Adipocyte (in vitro differentiated cells): ENCODE data around the gene PLB1.

ENCODE experiments used
- DNase-seq: peaks from one replicate; pipeline ENCODE4 v3.0.0-alpha.2; 2015; ENCODE audit warnings: low read depth
- H3K27me3 ChIP-seq: replicated peaks from 2 replicates; pipeline ENCODE4 v1.7.0; 2013; ENCODE audit warnings: mild to moderate bottlenecking, low read length, moderate library complexity; ENCODE audit not compliant: control insufficient read depth, insufficient read depth
- H3K36me3 ChIP-seq: 2 replicates; pipeline ENCODE4 v1.7.0; 2013; ENCODE audit warnings: low read length, mild to moderate bottlenecking, moderate library complexity; ENCODE audit not compliant: control insufficient read depth, insufficient read depth, severe bottlenecking
- H3K4me1 ChIP-seq: 2 replicates; pipeline ENCODE4 v1.7.0; 2013; ENCODE audit warnings: mild to moderate bottlenecking, low read length, moderate library complexity; ENCODE audit not compliant: control insufficient read depth, insufficient read depth
- H3K4me3 ChIP-seq: 2 replicates; pipeline ENCODE4 v1.7.0; 2013; ENCODE audit warnings: mild to moderate bottlenecking, low read length, moderate library complexity
- H3K9ac ChIP-seq: 2 replicates; pipeline ENCODE4 v1.7.0; 2013; ENCODE audit warnings: mild to moderate bottlenecking, low read length, moderate library complexity
- H3K9me3 ChIP-seq: 2 replicates; pipeline ENCODE4 v1.7.0; 2013; ENCODE audit warnings: mild to moderate bottlenecking, low read length, moderate library complexity; ENCODE audit not compliant: control insufficient read depth

Gene PLB1

GRCh38 chr2:28635191-28635611 lies 139.3 kb downstream of the PLB1 start:
- peak; percentile 59 for DNase-seq
- Histone ChIP-seq H3K27me3 (no peaks in the 10 kb centered on the region), H3K9ac (peak overlapping the region; percentile 18), H3K36me3 (no peaks in the 10 kb centered on the region), H3K9me3 (no peaks in the 10 kb centered on the region), H3K4me3 (no peak overlapping the region), H3K4me1 (peaks cover 34% of the 10 kb centered on the region)

DNA sequence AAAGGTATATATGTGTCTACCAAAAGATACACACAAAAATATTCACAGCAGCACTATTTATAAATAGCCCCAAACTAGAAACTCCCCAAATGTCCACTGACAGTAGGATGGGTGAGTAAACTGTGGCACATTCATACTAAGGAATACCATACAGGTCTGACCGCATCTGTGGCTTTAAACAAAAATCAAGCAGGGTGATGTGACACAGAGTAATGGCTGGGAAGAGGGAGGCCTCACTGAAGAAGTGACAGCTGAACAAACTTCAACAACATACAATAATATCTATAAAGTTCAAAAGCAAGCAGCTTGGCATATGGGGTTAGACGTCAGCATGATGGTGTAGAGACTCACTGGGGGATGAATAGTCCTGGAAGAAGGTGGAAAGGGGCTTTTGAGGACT lies 140.6 kb downstream of the PLB1 start:
- no peak overlapping the region for H3K9ac ChIP-seq
- H3K9me3 ChIP-seq, result no peaks in the 10 kb centered on the region
- H3K4me1 ChIP-seq, result peaks cover 34% of the 10 kb centered on the region
- DNase-seq, result no peak
- no peaks in the 10 kb centered on the region for H3K27me3 ChIP-seq
- H3K4me3 ChIP-seq, result no peak overlapping the region
- no peaks in the 10 kb centered on the region for H3K36me3 ChIP-seq

GRCh38 chr2:28637066-28638047 lies 141.5 kb downstream of the PLB1 start:
- Histone ChIP-seq H3K9ac (no peak overlapping the region), H3K36me3 (no peaks in the 10 kb centered on the region), H3K4me1 (peaks cover 34% of the 10 kb centered on the region), H3K4me3 (no peak overlapping the region), H3K9me3 (no peaks in the 10 kb centered on the region), H3K27me3 (no peaks in the 10 kb centered on the region)
- no peak for DNase-seq

DNA sequence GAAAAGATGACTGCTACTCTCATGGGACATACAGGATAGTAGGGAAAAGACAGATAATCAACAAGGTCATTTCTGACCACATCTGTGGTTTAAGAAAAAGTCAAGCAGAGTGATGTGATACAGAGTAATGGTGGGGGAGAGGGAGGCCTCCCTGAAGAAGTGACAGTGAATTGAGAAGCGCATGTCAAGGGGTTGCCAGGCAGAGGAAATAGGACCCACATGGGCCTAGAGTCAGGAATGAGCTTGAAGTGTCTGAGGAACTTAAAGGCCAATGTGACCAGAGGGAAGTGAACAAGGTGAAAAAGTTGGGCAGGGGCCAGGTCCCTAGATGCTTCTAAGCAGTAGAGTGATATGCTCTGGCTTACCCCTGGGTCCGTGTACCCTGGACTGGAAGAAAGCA lies 142.2 kb downstream of the PLB1 start:
- Histone ChIP-seq H3K36me3 (no peaks in the 10 kb centered on the region), H3K4me3 (no peak overlapping the region), H3K4me1 (peaks cover 34% of the 10 kb centered on the region), H3K9me3 (no peaks in the 10 kb centered on the region), H3K9ac (no peak overlapping the region), H3K27me3 (no peaks in the 10 kb centered on the region)
- no peak for DNase-seq

GRCh38 chr2:28639092-28639691 lies 143.3 kb downstream of the PLB1 start:
- Histone ChIP-seq H3K9me3 (no peaks in the 10 kb centered on the region), H3K9ac (no peak overlapping the region), H3K4me3 (no peak overlapping the region), H3K36me3 (no peaks in the 10 kb centered on the region), H3K4me1 (peaks cover 31% of the 10 kb centered on the region), H3K27me3 (no peaks in the 10 kb centered on the region)
- DNase-seq, result no peak

DNA sequence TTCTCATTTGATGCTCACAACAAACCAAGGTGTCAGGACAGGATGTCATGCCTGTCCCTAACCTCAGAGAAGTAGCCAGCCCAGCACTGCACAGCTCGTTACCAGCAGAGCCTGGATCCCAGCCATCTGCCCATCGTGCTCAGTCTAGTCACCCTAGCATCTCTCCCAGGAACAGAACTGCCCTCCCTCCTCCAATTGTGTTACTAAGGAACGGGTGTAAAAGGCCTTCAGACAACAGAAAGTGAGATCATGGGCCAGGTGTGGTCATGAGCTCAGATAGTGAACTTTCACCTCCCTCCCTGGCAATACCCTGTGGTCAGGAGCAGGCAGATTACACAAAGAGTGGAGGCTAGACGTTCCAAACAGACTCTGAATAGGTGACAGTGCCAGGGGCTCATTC lies 144.0 kb downstream of the PLB1 start:
- Histone ChIP-seq H3K27me3 (no peaks in the 10 kb centered on the region), H3K36me3 (no peaks in the 10 kb centered on the region), H3K4me3 (no peak overlapping the region), H3K9me3 (no peaks in the 10 kb centered on the region), H3K9ac (no peak overlapping the region), H3K4me1 (peaks cover 28% of the 10 kb centered on the region)
- no peak for DNase-seq

DNA sequence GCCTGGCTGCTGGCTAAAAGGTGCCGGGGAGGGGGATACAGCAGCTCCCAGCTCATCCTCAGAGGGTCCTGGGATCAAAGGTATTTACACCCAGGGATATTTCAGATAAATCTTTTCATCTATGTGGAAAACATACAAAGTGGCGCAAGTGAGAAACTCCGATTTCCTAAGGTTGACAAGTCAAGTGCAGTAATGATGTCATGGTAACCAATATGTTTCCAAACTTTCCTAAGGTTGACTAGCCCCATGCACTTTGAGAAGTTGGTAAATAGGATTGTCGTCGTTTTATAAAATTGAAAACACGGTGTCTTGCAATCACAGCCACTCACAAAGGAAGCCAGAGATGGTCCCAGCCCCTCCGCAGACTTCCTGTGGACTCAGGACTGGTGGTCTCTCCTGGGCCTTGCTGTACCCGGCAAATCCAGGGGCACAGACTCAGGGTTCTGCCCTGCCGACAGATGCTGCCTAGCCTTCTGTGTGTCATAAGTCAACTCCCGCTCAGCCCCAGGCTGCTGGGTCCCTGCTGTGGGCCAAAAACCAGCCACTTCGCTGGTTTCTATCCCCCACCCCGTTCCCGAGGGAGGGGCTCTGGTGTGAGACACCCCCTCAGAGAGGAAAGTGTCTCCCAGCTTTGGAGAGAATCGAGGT lies 144.5 kb downstream of the PLB1 start:
- Histone ChIP-seq H3K4me3 (no peak overlapping the region), H3K9ac (no peak overlapping the region), H3K4me1 (peaks cover 23% of the 10 kb centered on the region), H3K9me3 (no peaks in the 10 kb centered on the region), H3K27me3 (no peaks in the 10 kb centered on the region), H3K36me3 (no peaks in the 10 kb centered on the region)
- no peak for DNase-seq

GRCh38 chr2:28640908-28641300 lies 145.0 kb downstream of the PLB1 start:
- H3K4me1 ChIP-seq, result peaks cover 17% of the 10 kb centered on the region
- no peaks in the 10 kb centered on the region for H3K36me3 ChIP-seq
- no peak overlapping the region for H3K4me3 ChIP-seq
- no peak overlapping the region for H3K9ac ChIP-seq
- H3K9me3 ChIP-seq, result no peaks in the 10 kb centered on the region
- H3K27me3 ChIP-seq, result no peaks in the 10 kb centered on the region
- DNase-seq, result no peak

DNA sequence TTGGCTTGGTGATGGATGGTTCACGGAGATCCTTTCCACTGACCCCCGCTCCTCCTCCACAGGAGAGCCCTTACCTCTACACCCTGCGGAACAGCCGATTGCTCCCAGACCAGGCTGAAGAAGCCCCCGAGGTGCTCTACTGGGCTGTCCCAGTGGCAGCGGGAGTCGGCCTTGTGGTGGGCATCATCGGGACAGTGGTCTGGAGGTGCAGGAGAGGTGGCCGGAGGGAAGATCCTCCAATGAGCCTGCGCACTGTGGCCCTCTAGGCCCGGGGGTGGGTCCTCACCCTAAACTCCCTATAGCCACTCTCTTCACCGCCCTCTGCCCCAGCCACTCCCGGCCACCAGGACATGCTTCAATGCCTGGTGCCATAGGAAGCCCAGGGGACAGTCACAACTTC lies 146.9 kb downstream of the PLB1 start:
- no peaks in the 10 kb centered on the region for H3K9me3 ChIP-seq

GRCh38 chr2:28643327-28643726 lies 147.5 kb downstream of the PLB1 start:
- no peaks in the 10 kb centered on the region for H3K9me3 ChIP-seq
- no peaks in the 10 kb centered on the region for H3K27me3 ChIP-seq
- H3K36me3 ChIP-seq, result no peaks in the 10 kb centered on the region
- no peak overlapping the region for H3K9ac ChIP-seq
- no peak overlapping the region for H3K4me3 ChIP-seq
- no peak for DNase-seq
- peaks cover 13% of the 10 kb centered on the region for H3K4me1 ChIP-seq

More for the DNA sequence above, 146.9 kb downstream of the PLB1 start:
- Histone ChIP-seq H3K27me3 (no peaks in the 10 kb centered on the region), H3K4me3 (no peak overlapping the region), H3K4me1 (peaks cover 10% of the 10 kb centered on the region), H3K36me3 (no peaks in the 10 kb centered on the region), H3K9ac (no peak overlapping the region)
- DNase-seq, result no peak

DNA sequence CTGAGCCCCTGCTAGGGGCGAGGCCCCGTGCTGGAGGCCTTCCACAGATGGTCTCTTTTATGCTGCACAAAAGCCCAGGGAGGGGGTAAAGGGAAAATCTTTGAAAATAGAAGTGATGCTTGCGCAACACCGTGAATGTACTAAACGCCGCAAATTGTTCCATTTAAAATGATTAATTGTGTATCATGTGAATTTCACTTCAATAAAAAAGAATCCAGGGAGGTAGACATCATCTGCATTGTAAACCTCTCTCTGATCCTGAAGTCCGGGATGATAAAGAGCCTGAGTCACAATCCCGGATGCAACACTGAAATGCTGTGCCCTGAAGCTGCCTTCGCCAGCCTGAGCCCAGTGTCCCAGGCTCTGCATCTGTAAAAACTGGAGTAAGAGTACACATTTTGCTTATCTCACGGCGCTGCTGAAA lies 148.1 kb downstream of the PLB1 start:
- Histone ChIP-seq H3K36me3 (no peaks in the 10 kb centered on the region), H3K4me1 (peaks cover 15% of the 10 kb centered on the region), H3K9ac (peak overlapping the region; percentile 43), H3K4me3 (no peak overlapping the region), H3K27me3 (no peaks in the 10 kb centered on the region), H3K9me3 (no peaks in the 10 kb centered on the region)
- peak; percentile 62 for DNase-seq
